DMS79 treated with DMSO at 0.1 percent for 48 hours (cell line): Measurements from ENCODE around the gene VSIG4.
"Not testable (repeated sequence)": the region's sequence is repeated elsewhere in the genome, so short reads cannot be mapped to it uniquely, and the experiment has no call there.

Source experiments
- DNase-seq: peaks from one replicate; lab custom pipeline; 2025; lab: John Stamatoyannopoulos, UW

VSIG4 gene

GRCh38 chrX:65975161-65975751, 64.6 kb downstream of the VSIG4 start:
- not testable (repeated sequence) for DNase-seq
